Measurements from ENCODE around the gene GTF2F1. TPM values are rescaled to one million over a fixed set of nuclear protein-coding genes. Genes with fewer than 3 reads are reported as not detected.
"Not testable (repeated sequence)": the region's sequence is repeated elsewhere in the genome, so short reads cannot be mapped to it uniquely, and the experiment has no call there.

Gene GTF2F1
- total and polyA plus RNA-seq, 4 donors = 7.4 to 24.4 (median 16.8) TPM

DNA sequence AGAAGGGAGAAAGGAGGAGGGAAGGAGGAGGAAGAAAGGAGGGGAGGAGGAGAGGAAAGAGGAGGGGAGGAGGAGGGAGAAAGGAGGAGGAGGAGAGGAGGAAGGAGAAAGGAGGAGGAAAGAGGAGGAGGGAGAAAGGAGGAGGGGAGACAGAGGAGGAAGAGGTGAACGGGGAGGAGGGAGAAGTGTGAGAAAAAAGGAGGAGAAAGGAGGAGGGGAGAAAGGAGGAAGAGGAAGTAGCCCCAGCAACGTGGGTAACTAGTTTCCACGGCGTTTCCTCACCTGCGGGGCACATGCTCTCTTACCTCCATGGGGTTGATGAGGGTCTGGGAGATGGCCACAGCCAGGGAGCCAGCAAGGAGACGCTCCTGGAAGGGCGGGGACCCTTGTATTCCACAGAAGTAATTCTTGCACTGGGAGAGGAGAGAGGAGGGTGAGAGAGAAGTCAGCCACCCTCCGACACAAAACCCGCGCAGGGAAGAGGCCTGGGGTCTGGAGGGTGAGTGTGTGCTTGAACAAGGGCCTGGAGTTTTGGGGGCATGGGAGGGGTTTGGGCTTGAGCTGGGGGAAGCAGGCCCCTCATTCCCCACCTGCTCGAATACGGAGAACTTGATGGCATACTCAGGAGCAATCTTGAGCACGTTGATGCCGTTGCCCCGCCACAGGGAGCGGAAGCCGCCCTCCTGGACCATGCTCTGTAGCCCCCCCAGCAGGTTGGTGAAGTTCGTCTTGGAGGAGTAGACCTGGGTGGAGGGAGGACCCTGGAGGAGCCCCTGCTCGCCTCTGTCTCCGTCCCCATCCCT lies 36.7 kb upstream of the GTF2F1 start:
- no peaks in the 10 kb centered on the region for H3K9me3 ChIP-seq (ENCODE audit: control insufficient read depth in 4 of 4, low read length in 3 of 4)
- DNase-seq (ENCODE audit: low spot score) = no peak
- peaks cover 0 to 5% (median 2%) of the 10 kb centered on the region in 4 donors for H3K4me1 ChIP-seq (ENCODE audit: control insufficient read depth in 4 of 4, insufficient read depth in 4 of 4, low read length in 3 of 4)
- 61% methylated on average over 20 of the region's 20 CpGs for WGBS
- H3K9ac ChIP-seq (ENCODE audit: low read depth in 1 of 2, low read length in 2 of 2) = no peak overlapping the region
- no peak for TF ChIP-seq SP1 (IDR thresholded peaks at IDR 0.05)
- TF ChIP-seq, protein P1, sequence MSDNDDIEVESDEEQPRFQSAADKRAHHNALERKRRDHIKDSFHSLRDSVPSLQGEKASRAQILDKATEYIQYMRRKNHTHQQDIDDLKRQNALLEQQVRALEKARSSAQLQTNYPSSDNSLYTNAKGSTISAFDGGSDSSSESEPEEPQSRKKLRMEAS (IDR thresholded peaks at IDR 0.05) = no peak
- no peak for TF ChIP-seq YY1 (IDR thresholded peaks at IDR 0.05)
- TF ChIP-seq, protein P2, sequence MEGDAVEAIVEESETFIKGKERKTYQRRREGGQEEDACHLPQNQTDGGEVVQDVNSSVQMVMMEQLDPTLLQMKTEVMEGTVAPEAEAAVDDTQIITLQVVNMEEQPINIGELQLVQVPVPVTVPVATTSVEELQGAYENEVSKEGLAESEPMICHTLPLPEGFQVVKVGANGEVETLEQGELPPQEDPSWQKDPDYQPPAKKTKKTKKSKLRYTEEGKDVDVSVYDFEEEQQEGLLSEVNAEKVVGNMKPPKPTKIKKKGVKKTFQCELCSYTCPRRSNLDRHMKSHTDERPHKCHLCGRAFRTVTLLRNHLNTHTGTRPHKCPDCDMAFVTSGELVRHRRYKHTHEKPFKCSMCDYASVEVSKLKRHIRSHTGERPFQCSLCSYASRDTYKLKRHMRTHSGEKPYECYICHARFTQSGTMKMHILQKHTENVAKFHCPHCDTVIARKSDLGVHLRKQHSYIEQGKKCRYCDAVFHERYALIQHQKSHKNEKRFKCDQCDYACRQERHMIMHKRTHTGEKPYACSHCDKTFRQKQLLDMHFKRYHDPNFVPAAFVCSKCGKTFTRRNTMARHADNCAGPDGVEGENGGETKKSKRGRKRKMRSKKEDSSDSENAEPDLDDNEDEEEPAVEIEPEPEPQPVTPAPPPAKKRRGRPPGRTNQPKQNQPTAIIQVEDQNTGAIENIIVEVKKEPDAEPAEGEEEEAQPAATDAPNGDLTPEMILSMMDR (IDR thresholded peaks at IDR 0.05; ENCODE audit: low read depth, low read length, missing input control) = no peak
- no peak for TF ChIP-seq JUND (IDR thresholded peaks at IDR 0.05)
- no peak for TF ChIP-seq RXRA (IDR thresholded peaks at IDR 0.05)
- TF ChIP-seq, protein P3, sequence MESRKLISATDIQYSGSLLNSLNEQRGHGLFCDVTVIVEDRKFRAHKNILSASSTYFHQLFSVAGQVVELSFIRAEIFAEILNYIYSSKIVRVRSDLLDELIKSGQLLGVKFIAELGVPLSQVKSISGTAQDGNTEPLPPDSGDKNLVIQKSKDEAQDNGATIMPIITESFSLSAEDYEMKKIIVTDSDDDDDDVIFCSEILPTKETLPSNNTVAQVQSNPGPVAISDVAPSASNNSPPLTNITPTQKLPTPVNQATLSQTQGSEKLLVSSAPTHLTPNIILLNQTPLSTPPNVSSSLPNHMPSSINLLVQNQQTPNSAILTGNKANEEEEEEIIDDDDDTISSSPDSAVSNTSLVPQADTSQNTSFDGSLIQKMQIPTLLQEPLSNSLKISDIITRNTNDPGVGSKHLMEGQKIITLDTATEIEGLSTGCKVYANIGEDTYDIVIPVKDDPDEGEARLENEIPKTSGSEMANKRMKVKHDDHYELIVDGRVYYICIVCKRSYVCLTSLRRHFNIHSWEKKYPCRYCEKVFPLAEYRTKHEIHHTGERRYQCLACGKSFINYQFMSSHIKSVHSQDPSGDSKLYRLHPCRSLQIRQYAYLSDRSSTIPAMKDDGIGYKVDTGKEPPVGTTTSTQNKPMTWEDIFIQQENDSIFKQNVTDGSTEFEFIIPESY (IDR thresholded peaks at IDR 0.05) = no peak
- TF ChIP-seq, protein P4, sequence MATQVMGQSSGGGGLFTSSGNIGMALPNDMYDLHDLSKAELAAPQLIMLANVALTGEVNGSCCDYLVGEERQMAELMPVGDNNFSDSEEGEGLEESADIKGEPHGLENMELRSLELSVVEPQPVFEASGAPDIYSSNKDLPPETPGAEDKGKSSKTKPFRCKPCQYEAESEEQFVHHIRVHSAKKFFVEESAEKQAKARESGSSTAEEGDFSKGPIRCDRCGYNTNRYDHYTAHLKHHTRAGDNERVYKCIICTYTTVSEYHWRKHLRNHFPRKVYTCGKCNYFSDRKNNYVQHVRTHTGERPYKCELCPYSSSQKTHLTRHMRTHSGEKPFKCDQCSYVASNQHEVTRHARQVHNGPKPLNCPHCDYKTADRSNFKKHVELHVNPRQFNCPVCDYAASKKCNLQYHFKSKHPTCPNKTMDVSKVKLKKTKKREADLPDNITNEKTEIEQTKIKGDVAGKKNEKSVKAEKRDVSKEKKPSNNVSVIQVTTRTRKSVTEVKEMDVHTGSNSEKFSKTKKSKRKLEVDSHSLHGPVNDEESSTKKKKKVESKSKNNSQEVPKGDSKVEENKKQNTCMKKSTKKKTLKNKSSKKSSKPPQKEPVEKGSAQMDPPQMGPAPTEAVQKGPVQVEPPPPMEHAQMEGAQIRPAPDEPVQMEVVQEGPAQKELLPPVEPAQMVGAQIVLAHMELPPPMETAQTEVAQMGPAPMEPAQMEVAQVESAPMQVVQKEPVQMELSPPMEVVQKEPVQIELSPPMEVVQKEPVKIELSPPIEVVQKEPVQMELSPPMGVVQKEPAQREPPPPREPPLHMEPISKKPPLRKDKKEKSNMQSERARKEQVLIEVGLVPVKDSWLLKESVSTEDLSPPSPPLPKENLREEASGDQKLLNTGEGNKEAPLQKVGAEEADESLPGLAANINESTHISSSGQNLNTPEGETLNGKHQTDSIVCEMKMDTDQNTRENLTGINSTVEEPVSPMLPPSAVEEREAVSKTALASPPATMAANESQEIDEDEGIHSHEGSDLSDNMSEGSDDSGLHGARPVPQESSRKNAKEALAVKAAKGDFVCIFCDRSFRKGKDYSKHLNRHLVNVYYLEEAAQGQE (IDR thresholded peaks at IDR 0.05) = no peak
- TF ChIP-seq GABPA (IDR thresholded peaks at IDR 0.05 in 1 of 2, conservative IDR thresholded peaks at IDR 0.05 in 1 of 2) = no peak
- TF ChIP-seq, protein P5, sequence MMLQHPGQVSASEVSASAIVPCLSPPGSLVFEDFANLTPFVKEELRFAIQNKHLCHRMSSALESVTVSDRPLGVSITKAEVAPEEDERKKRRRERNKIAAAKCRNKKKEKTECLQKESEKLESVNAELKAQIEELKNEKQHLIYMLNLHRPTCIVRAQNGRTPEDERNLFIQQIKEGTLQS (IDR thresholded peaks at IDR 0.05) = no peak
- TF ChIP-seq NR2F2 (IDR thresholded peaks at IDR 0.05) = no peak
- no peaks in the 10 kb centered on the region for H3K27me3 ChIP-seq (ENCODE audit: control insufficient read depth in 4 of 4, insufficient read depth in 4 of 4, low read length in 3 of 4)
- H3K36me3 ChIP-seq (ENCODE audit: control insufficient read depth in 4 of 4, insufficient read depth in 3 of 4, low read depth in 1 of 4, low read length in 3 of 4) = no peaks in the 10 kb centered on the region
- H3K27ac ChIP-seq (ENCODE audit: low read depth in 1 of 2, low read length in 2 of 2) = no peak overlapping the region
- H3K4me3 ChIP-seq (ENCODE audit: low read depth in 1 of 3, low read length in 3 of 3) = no peak overlapping the region

DNA sequence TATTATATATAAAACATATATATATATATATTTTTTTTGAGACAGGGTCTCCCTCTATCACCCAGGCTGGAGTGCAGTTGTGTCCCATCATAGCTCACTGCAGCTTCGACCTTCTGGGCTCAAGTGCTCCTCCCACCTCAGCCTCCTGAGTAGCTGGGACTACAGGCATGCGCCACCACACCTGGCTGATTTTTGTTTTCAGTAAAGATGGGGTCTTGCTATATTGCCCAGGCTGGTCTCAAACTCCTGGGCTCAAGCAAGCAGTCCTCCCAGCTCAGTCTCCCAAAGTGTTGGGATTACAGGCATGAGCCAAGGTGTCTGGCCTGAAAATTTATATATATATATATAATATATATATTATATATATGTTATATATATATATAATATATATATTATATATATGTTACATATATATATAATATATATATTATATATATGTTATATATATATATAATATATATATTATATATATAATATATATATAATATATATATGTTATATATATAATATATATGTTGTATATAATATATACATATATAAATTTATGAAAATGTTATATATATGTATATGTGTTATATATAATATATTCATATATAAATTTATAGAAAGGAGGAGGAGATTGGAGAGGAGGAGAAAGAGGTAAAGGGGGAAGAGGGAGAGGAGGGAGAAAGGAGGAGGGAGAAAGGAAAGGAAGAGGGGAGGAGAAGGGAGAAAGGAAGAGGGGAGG lies 35.9 kb upstream of the GTF2F1 start:
- H3K9ac ChIP-seq (ENCODE audit: low read depth in 1 of 2, low read length in 2 of 2) = not testable (repeated sequence)

More for the DNA sequence above, 35.9 kb upstream of the GTF2F1 start:
- H3K36me3 ChIP-seq (ENCODE audit: control insufficient read depth in 4 of 4, insufficient read depth in 3 of 4, low read depth in 1 of 4, low read length in 3 of 4); H3K27me3 ChIP-seq (ENCODE audit: control insufficient read depth in 4 of 4, insufficient read depth in 4 of 4, low read length in 3 of 4); H3K9me3 ChIP-seq (ENCODE audit: control insufficient read depth in 4 of 4, low read length in 3 of 4); H3K27ac ChIP-seq (ENCODE audit: low read depth in 1 of 2, low read length in 2 of 2); H3K4me3 ChIP-seq (ENCODE audit: low read depth in 1 of 3, low read length in 3 of 3); H3K4me1 ChIP-seq (ENCODE audit: control insufficient read depth in 4 of 4, insufficient read depth in 4 of 4, low read length in 3 of 4); DNase-seq (ENCODE audit: low spot score): not testable (repeated sequence)
- 87% methylated on average over 2 of the region's 2 CpGs for WGBS

Measured in liver (tissue), 9 donors.